HG02943 (cell line): ENCODE data around the gene AOPEP.
"Not testable (repeated sequence)": the region's sequence is repeated elsewhere in the genome, so short reads cannot be mapped to it uniquely, and the experiment has no call there.

Source experiments
- ATAC-seq: cut with Tn5 transposase; IDR thresholded peaks from one replicate; pipeline ENCODE4 v1.9.1; 2021; ENCODE audit warnings: mild to moderate bottlenecking, low read depth, moderate library complexity; ENCODE audit not compliant: unreplicated experiment

The AOPEP gene

DNA sequence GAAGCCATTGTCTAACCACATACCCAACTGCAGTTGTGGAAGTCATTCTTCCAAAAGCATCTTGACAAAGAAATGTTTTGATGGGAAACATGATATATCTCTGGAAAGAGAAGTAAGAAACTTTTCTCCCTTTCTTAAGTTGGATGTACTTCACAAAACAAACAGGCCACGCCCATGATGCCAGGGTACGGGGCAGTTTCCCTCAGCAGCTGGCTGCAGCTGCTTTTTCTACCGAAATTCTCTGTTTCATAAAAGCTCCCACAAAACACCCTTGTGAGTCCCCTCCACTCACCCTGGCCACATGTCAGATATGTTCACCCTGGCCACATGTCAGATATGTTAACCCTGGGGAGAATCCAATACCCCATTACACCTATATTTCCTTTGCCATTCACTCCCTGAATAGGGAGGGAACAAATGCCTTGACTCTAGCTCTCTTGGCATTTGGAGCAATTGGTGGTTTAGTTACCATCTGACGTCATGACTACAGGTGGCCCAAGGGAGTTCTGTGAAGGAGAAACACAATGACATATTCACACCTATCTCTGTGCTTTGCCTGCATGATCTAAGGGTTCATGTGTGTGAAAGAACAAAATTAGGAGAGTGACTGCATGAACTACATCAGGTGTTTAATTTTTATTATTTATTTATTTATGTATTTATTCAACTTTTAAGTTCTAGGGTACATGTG, 103.0 kb downstream of the AOPEP start:
- ATAC-seq = no peak

GRCh38 chr9:94830071-94830604, 103.6 kb downstream of the AOPEP start:
- not testable (repeated sequence) for ATAC-seq

GRCh38 chr9:94833802-94834201, 107.3 kb downstream of the AOPEP start:
- no peak for ATAC-seq

GRCh38 chr9:94837404-94837803, 110.9 kb downstream of the AOPEP start:
- ATAC-seq = no peak

GRCh38 chr9:94839398-94839797, 112.9 kb downstream of the AOPEP start:
- ATAC-seq = no peak

DNA sequence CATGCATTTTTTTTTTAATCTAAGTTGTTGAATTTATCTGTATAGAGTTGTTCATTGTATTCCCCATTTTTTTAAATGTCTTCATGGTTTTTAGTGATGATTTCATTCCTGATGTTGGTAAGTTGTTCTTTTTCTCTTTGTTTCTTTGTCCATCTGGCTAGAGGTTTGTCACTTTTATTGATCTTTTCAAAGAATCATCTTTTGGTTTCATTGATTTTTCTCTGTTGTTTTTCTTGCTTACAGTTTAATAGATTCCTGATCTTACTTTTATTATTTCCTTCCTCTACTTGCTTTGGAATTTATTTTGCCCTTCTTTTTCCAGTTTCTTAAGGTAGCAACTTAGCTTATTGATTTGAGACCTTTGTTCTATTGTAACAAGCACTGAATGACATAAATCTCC, 114.2 kb downstream of the AOPEP start:
- no peak for ATAC-seq

DNA sequence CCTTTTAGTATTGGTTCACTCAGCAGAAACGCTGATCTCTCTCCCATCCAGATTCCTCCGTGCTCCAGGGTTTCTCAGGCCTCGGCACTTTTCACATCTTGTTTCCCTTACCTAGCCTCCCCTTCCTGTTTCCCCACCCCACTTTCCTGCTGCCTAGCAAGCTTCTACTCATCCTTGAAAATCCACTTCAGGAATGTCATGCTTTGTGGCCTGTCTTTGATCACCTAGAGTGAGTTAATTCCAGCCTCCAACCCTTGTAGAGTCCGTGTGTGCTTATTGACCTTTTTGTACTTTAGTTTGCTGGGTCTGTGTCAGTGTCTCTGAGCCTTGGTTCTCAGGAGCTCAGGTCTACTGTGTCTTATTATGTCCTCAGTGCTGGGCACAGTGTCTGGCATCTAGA, 116.6 kb downstream of the AOPEP start:
- no peak for ATAC-seq

DNA sequence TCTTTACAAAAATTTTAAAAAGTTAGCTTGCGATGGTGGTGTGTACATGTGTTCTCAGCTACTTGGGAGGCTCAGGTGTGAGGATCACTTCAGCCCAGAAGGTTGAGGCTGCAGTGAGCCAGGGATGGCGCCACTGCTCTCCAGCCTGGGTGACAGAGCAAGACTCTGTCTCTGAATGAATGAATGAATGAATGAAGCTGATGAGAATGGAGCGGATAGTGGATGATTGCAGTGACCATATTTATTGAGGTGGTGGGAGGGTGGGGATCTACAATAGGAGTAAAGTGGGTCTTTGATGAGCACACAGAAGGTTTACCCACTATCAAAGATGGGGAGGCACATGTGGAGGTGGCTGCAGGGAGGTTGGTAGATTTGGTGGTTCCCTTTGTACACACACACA, 120.2 kb downstream of the AOPEP start:
- no peak for ATAC-seq

DNA sequence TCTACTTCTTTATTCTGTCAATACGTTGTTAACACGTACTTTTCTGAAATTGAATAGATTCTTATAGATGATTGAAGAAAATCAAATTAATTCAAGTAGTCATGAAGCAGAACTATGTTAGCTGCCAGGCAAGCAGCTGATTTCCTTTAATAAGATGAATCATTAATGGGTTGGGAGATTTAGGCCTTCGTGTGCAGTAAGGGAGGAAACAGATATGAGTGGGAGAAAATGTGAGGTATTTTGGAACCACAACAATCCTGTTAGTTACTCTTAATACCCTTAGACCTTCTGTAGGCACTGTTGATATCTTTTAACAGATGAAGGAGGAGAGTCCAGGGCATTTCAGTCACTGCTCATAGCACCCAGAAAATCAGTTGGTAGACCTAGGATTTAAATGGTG, 121.0 kb downstream of the AOPEP start:
- ATAC-seq = no peak

DNA sequence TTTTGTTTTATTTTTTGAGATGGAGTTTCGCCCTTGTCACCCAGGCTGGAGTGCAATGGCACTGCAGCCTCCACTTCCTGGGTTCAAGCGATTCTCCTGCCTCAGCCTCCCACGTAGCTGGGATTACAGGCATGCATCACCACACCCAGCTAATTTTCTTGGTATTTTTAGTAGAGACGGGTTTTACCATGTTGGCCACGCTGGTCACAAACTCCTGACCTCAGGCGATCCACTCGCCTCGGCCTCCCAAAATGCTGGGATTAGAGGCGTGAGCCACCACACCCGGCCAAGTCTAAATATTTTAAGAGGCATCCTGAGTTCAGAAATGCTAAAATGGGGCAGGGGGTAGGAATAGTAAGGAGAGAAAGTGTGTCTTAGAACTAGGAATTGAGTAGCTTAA, 122.3 kb downstream of the AOPEP start:
- not testable (repeated sequence) for ATAC-seq

DNA sequence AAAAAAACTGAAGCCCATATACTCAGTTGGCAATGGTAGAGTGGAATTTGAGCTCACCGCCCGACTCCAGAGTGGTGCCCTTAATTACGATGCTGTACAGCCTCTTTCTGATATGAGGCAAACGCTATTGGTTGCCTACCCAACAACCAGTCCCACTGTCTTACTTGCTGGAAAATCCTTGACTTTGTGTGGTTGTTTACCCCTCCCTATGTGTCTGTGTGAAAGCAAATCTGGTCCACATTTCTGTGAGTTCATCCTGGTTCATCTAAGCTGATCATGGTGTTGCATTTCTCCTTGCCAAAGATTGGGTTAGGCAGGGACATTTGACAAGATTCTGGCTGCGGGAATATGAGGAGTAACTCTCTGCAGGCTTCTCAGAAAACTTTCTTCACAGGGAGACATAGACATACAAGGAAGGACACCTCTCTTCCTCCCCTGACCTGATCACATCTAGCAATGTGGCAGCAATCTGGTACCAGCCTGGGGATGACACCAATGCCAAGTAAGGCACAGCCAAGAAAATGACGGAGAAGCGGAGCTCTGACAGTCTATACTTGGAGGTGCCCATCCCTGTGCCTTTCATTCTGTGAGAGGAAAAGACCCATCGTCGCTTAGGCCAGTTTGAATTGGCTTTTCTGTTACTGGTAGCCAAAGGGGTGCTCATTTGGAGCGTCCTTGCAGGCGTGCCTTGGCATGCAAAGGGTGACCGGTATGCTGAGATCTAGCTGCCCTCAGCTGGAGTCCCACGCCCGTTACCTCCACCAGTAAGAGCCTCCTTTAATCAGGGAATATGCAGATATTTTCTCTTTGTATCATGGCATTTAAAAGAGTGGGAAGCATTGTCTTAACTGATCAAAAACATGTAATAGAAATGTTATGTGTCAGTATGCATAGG, 124.3 kb downstream of the AOPEP start:
- ATAC-seq = no peak

GRCh38 chr9:94851467-94851866, 125.0 kb downstream of the AOPEP start:
- ATAC-seq = no peak

GRCh38 chr9:94851892-94852291, 125.4 kb downstream of the AOPEP start:
- no peak for ATAC-seq

GRCh38 chr9:94852373-94852772, 125.9 kb downstream of the AOPEP start:
- no peak for ATAC-seq

- ATAC-seq = no peak
Observed at GRCh38 chr9:94853887-94854286, 127.4 kb downstream of the AOPEP start.

DNA sequence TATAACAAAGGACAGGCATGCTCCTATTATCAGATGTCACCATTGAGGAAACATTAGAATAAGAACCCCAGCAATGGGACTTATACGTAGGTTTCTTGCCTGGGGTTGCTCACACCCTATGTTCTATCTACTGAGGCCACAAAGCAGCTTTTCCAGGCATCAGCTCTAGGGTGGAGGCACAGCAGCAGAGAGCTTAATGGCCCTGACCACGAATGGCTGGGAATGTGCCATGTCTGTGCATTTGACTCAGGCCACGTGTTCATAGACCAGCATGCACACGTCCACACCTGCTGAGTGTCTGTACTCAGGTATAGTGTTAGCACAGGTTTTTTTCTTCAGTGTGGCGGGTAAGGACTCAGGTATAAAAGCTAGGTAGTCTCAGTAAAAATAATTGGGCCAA, 129.4 kb downstream of the AOPEP start:
- ATAC-seq = no peak

DNA sequence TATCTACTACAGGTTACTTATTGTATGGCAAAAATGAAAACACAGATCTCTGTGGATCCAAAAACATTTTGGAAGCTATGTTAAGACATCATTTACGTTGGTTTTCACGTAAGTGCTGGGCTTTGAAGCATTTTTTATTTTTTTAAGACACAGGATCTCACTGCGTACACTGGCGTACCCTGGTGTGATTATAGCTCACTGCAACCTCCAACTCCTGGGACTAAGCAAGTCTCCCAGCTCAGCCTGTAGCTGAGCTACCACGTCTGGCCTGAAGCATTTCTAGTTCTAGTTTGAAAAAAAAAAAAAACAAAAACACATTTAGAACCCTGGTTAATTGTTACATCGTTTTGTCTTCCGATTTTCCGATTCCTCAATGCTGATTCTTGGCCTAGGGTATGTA, 131.3 kb downstream of the AOPEP start:
- no peak for ATAC-seq

- ATAC-seq = no peak
Observed at GRCh38 chr9:94859226-94859625, 132.7 kb downstream of the AOPEP start.

- ATAC-seq = no peak
Observed at GRCh38 chr9:94859891-94860290, 133.4 kb downstream of the AOPEP start.

DNA sequence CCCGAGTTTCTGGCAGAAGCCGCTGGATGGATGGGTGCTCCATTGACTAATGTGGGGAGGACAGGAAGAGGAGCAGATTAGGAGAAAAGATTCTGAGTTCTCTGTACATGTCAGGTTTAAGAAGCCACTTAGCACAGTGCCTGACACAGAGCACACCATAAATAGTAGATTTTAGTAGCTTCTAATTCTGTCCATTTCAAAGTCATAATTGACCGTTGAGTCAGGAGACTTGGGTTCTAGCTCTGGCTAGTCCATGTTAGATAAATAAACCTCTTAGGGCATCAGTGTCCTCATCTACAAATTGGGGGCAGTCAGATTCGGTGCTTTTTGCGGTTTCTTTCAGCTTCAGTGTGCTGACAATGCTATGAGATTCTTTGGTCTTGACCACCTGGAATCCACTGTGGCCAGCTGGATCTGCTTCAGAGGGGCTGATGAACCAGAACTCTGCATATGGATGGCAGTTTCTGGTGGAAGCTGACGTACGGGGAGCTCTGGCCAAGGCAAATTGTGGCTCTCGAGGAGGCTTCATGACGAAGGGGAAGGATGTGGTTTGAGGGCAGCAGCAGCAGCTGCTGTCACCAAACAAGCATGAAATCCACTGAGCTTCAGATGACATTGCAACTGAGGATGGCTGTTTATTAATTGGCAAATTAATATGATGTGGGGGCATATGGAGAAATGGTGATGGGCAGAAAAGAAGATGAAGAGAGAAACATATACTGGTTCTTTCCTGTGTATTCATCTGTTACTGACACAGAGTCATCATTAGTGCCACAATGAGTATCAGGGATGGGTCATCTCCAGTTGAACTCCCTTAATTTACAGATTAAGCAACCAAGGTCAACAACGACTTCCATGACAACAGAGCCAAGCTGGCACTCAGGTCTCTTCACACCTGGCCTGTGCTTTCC, 134.4 kb downstream of the AOPEP start:
- peak; percentile 93 for ATAC-seq
